ENCODE results near the gene PRIM1.

- no peak for TF ChIP-seq ZNF580 (tag by site-specific recombination; IDR thresholded peaks at IDR 0.05)
- no peak for TF ChIP-seq ZNF140 (tag by site-specific recombination; IDR thresholded peaks at IDR 0.05)
- TF ChIP-seq CTCF (tag by site-specific recombination; IDR thresholded peaks at IDR 0.05): no peak
- TF ChIP-seq, protein P1, sequence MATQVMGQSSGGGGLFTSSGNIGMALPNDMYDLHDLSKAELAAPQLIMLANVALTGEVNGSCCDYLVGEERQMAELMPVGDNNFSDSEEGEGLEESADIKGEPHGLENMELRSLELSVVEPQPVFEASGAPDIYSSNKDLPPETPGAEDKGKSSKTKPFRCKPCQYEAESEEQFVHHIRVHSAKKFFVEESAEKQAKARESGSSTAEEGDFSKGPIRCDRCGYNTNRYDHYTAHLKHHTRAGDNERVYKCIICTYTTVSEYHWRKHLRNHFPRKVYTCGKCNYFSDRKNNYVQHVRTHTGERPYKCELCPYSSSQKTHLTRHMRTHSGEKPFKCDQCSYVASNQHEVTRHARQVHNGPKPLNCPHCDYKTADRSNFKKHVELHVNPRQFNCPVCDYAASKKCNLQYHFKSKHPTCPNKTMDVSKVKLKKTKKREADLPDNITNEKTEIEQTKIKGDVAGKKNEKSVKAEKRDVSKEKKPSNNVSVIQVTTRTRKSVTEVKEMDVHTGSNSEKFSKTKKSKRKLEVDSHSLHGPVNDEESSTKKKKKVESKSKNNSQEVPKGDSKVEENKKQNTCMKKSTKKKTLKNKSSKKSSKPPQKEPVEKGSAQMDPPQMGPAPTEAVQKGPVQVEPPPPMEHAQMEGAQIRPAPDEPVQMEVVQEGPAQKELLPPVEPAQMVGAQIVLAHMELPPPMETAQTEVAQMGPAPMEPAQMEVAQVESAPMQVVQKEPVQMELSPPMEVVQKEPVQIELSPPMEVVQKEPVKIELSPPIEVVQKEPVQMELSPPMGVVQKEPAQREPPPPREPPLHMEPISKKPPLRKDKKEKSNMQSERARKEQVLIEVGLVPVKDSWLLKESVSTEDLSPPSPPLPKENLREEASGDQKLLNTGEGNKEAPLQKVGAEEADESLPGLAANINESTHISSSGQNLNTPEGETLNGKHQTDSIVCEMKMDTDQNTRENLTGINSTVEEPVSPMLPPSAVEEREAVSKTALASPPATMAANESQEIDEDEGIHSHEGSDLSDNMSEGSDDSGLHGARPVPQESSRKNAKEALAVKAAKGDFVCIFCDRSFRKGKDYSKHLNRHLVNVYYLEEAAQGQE (tag by site-specific recombination; IDR thresholded peaks at IDR 0.05): no peak
- no peak for TF ChIP-seq ZNF274 (IDR thresholded peaks at IDR 0.05; ENCODE audit: low read length)
- no peak for TF ChIP-seq ZNF274 (tag by site-specific recombination; IDR thresholded peaks at IDR 0.05; ENCODE audit: borderline replicate concordance)
- no peak for TF ChIP-seq ZNF677 (tag by site-specific recombination; IDR thresholded peaks at IDR 0.05)
- no peak for TF ChIP-seq ZNF121 (tag by site-specific recombination; IDR thresholded peaks at IDR 0.05)
- TF ChIP-seq, protein P2, sequence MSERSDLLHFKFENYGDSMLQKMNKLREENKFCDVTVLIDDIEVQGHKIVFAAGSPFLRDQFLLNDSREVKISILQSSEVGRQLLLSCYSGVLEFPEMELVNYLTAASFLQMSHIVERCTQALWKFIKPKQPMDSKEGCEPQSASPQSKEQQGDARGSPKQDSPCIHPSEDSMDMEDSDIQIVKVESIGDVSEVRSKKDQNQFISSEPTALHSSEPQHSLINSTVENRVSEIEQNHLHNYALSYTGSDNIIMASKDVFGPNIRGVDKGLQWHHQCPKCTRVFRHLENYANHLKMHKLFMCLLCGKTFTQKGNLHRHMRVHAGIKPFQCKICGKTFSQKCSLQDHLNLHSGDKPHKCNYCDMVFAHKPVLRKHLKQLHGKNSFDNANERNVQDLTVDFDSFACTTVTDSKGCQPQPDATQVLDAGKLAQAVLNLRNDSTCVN (tag by site-specific recombination; optimal IDR thresholded peaks at IDR 0.05): no peak
- TF ChIP-seq, protein P3, sequence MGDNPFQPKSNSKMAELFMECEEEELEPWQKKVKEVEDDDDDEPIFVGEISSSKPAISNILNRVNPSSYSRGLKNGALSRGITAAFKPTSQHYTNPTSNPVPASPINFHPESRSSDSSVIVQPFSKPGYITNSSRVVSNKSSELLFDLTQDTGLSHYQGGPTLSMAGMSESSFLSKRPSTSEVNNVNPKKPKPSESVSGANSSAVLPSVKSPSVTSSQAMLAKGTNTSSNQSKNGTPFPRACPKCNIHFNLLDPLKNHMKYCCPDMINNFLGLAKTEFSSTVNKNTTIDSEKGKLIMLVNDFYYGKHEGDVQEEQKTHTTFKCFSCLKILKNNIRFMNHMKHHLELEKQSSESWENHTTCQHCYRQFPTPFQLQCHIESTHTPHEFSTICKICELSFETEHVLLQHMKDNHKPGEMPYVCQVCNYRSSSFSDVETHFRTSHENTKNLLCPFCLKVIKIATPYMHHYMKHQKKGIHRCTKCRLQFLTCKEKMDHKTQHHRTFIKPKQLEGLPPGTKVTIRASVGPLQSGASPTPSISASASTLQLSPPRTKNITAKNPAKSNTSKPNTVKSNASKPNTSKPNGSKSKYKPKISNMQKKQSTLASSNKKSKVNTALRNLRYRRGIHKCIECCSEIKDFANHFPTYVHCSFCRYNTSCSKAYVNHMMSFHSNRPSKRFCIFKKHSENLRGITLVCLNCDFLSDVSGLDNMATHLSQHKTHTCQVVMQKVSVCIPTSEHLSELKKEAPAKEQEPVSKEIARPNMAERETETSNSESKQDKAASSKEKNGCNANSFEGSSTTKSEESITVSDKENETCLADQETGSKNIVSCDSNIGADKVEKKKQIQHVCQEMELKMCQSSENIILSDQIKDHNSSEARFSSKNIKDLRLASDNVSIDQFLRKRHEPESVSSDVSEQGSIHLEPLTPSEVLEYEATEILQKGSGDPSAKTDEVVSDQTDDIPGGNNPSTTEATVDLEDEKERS (tag by site-specific recombination; IDR thresholded peaks at IDR 0.05): no peak
- no peak for TF ChIP-seq ZBTB7A (tag by site-specific recombination; IDR thresholded peaks at IDR 0.05; ENCODE audit: low read depth)
- no peak for TF ChIP-seq ZFP41 (tag by site-specific recombination; IDR thresholded peaks at IDR 0.05; ENCODE audit: borderline replicate concordance)
- TF ChIP-seq KLF16 (tag by site-specific recombination; IDR thresholded peaks at IDR 0.05): no peak
These were observed 34.0 kb downstream of the PRIM1 start for GRCh38 chr12:56718149-56718548.
